ENCODE data around the gene TMEM200B. TPM values are rescaled to one million over a fixed set of nuclear protein-coding genes. Genes with fewer than 3 reads are reported as not detected.

Gene TMEM200B
- total RNA-seq, 1 experiment from 2014 or later: 1.0 TPM

- Histone ChIP-seq H3K4me1 (no peaks in the 10 kb centered on the region), H3K27me3 (no peaks in the 10 kb centered on the region), H3K9me3 (replicated peaks) (no peaks in the 10 kb centered on the region), H3K27ac (no peak overlapping the region), H3K4me3 (no peak overlapping the region), H3K36me3 (no peaks in the 10 kb centered on the region)
- no peak for DNase-seq
Observed at GRCh38 chr1:29077155-29077554, 46.5 kb downstream of the TMEM200B start.

Other genes with a start within 250 kb of the TMEM200B start
- gene EPB41, start 209.3 kb downstream of the TMEM200B start, total RNA-seq (2014; rRNA removed; shearing (Covaris generic)): 67.1 and 68.9 TPM in 2 replicates
- gene SRSF4, start 58.0 kb upstream of the TMEM200B start, total RNA-seq (2014; rRNA removed; shearing (Covaris generic)): 93.6 and 102 TPM in 2 replicates
- 18.9 and 25.4 TPM in 2 replicates for gene MECR, start 107.0 kb upstream of the TMEM200B start, total RNA-seq (2014; rRNA removed; shearing (Covaris generic))
- gene PTPRU, start 112.6 kb upstream of the TMEM200B start, total RNA-seq (2014; rRNA removed; shearing (Covaris generic)): 12.3 and 16.3 TPM in 2 replicates

All from SJCRH30 (cell line).